GM10266 (cell line): ENCODE measurements around the gene GTF2B.
"Not testable (repeated sequence)": the region's sequence is repeated elsewhere in the genome, so short reads cannot be mapped to it uniquely, and the experiment has no call there.

Experiments
- DNase-seq: peaks from one replicate; pipeline ENCODE4 v3.0.0; 2012; ENCODE audit errors: extremely low spot score
- CTCF ChIP-seq: IDR thresholded peaks from 2 replicates; pipeline ENCODE4 v1.5.1; 2012; ENCODE audit warnings: mild to moderate bottlenecking, low read depth; ENCODE audit not compliant: control insufficient read depth, insufficient read depth; ENCODE audit errors: missing control alignments

The GTF2B gene

GRCh38 chr1:88873737-88874349 is 17.5 kb downstream of the GTF2B start:
- no peak for TF ChIP-seq CTCF
- no peak for DNase-seq

- not testable (repeated sequence) for DNase-seq
Measured at GRCh38 chr1:88869644-88870043, 21.7 kb downstream of the GTF2B start.

- TF ChIP-seq CTCF, result no peak
- no peak for DNase-seq
Measured at GRCh38 chr1:88867743-88868521, 23.4 kb downstream of the GTF2B start.

- TF ChIP-seq CTCF, result no peak
Measured at GRCh38 chr1:88851303-88852063, 39.9 kb downstream of the GTF2B start.

GRCh38 chr1:88847643-88848042 is 43.7 kb downstream of the GTF2B start:
- DNase-seq, result no peak
- TF ChIP-seq CTCF, result no peak

More at GRCh38 chr1:88851303-88852063, 39.9 kb downstream of the GTF2B start:
- DNase-seq, result no peak

GRCh38 chr1:88825721-88826120 is 65.6 kb downstream of the GTF2B start:
- no peak for TF ChIP-seq CTCF
- DNase-seq, result no peak

- DNase-seq, result not testable (repeated sequence)
Measured at GRCh38 chr1:88819642-88820041, 71.7 kb downstream of the GTF2B start.

GRCh38 chr1:88813471-88813870 is 77.9 kb downstream of the GTF2B start:
- no peak for TF ChIP-seq CTCF
- DNase-seq, result no peak
